HG03469 (cell line): ENCODE results near the gene CCDC86.

Experiments used
- ATAC-seq: cut with Tn5 transposase; IDR thresholded peaks from one replicate; pipeline ENCODE4 v1.9.1; 2021; ENCODE audit warnings: mild to moderate bottlenecking, moderate library complexity, moderate number of reproducible peaks; ENCODE audit not compliant: unreplicated experiment

CCDC86 gene

GRCh38 chr11:60867871-60868681, 26.2 kb downstream of the CCDC86 start:
- no peak for ATAC-seq

GRCh38 chr11:60868682-60869450, 27.0 kb downstream of the CCDC86 start:
- no peak for ATAC-seq

DNA sequence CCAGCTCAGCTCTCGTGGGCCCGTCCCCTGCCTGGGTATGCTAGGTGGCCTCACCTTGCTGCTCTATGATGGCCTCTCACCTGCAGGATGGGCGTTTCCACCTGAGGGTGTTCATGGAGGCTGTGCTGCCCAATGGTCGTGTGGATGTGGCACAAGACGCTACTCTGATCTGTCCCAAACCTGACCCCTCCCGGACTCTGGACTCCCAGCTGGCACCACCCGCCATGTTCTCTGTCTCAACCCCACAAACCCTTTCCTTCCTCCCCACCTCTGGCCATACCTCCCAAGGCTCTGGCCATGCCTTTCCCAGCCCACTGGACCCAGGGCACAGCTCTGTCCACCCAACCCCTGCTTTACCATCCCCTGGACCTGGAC, 27.5 kb downstream of the CCDC86 start:
- no peak for ATAC-seq

GRCh38 chr11:60870276-60870675, 28.4 kb downstream of the CCDC86 start:
- ATAC-seq: no peak

DNA sequence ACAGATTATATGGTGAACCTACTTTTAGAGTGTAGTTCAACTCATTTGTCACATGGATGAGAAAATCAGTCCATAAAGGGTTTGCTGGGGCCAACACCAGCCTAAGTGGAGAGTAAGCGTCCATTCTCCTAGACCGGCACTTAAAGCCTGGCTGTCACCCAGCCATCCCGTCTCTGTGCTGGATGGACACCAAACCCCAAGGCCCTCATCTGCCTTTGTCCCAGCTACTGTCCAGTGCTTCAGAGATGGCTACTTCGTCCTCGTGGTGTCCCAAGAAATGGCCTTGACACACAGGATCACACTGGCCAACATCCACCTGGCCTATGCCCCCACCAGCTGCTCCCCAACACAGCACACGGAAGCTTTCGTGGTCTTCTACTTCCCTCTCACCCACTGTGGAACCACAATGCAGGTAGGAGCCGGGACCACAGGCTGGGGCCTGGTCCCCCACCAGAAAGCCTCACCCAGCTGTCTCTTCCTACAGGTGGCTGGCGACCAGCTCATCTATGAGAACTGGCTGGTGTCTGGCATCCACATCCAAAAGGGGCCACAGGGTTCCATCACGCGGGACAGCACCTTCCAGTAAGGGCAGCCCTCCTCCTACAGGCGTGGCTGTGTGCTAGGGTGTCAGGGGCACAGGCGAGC, 28.9 kb downstream of the CCDC86 start:
- ATAC-seq: no peak

DNA sequence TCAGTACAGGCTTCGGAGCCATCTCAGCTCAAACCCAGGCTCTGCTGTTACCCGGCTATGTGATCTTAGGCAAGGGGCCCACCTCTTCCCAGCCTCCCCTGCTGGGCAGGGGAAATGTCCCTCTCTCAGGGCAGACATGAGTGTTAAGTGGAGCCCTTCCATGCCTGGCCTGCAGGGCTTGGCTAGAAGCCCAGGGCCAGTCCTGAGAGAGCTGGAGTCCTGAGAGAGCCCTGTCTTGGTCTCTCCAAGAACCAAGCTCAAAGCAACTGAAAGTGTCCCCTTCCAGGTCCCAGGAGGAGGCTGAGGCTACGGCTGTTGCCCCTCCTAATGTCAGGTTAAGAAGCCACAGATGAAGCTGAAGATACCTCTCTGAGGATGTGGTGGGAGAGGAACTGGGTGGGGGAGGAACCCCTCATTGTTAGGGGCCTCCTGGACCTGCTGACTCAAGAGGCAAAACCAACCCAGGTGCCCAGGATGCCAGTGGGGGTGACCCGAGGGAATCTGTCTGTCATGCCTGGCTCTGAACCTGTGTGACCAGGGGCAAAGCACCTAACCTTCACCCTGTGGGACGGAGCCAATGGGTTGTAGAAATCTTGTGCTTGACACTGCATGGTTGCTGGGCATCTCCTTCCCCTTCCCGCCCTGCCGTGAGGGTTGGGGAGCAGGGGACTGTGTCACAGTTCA, 29.6 kb downstream of the CCDC86 start:
- ATAC-seq: no peak

DNA sequence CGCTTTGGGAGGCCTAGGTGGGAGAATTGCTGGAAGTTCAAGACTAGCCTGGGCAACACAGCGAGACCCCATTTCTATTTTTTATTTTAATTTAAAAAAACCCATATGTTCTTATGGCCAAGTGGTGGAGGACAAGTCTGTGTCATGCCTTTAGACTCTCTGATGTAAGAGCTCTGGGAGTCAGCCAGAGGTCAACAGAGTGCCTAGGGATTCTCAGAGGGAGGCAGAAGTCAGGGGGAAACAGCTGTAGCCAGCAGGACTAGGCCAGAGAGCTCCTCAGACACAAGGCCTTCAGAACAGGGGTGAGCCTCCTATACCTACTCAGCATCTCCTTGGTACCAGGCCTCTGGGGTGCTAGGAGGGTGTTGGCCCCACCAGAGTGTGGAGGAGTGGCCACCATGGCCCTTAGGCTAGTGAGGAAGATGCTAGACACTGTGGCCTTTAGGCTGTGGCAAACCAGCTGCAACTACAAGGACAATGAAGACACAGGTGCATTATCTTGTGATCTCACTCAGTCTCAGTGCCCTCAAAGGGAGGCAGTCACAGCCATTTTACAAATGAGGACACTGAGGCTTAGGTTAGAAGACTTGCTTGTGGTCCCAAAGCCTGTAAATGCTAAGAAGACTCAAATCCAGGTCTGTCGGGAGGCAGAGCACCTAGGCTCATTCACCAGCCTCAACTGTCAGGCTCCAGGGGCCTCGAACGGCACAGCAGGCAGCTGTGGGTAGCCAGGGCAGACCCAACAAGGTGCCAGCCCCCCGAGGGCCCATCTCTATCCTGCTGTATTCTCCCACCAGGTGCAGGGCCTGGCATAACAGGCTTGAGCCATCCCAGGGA, 30.4 kb downstream of the CCDC86 start:
- ATAC-seq: no peak

GRCh38 chr11:60872961-60873524, 31.1 kb downstream of the CCDC86 start:
- no peak for ATAC-seq

DNA sequence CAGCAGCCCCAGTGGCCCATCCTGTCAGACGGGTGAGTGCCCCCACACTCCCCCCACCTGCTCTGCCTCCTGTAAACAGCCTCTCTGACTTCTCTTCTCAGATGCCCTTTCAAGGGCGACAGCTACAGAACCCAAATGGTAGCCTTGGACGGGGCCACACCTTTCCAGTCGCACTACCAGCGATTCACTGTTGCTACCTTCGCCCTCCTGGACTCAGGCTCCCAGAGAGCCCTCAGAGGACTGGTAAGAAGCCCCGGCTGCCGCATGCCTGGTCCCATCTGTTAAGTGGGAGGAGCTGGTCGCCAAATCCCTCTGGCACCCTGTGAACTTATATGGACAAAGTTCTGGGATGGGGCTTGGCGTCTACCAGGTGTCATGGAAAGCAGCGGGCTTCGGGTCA, 31.6 kb downstream of the CCDC86 start:
- ATAC-seq: no peak

DNA sequence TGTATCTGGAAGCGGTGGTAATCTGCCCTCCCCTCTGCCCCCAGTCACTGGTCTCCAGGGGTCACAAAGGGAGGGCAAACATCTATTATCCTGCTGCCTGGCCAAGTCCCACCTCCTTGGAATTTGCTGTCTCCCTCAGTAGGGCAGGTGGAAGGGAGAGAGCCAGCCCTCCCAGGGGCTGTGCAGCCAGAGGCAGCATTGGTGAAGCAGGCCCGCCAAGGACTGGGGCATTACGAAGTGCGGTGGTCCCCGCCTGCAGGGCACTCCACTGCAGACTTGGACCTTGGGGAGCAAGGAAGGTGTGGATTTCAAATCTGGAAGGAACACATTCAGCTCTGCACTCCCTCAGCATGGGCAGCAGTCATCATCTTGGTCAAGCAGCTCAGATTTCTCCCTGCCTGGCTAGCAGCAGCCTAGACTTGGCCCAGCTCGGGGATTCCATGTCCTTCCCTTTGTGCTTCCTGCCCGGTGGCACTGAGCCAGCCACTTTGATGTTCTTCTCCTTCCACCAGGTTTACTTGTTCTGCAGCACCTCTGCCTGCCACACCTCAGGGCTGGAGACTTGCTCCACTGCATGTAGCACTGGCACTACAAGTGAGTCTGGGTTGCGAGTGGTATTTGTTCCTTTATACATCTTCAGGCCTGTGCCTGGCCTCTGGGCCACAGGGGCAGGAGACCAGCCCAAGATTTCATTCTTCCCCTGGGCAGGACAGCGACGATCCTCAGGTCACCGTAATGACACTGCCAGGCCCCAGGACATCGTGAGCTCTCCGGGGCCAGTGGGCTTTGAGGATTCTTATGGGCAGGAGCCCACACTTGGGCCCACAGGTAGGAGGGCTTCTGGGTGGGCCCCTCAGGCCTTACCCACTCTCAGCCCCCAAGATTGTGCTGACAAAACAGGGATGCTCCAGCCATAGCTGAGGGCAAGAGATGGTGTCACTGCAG, 32.8 kb downstream of the CCDC86 start:
- no peak for ATAC-seq

GRCh38 chr11:60875366-60876167, 33.7 kb downstream of the CCDC86 start:
- ATAC-seq: no peak

DNA sequence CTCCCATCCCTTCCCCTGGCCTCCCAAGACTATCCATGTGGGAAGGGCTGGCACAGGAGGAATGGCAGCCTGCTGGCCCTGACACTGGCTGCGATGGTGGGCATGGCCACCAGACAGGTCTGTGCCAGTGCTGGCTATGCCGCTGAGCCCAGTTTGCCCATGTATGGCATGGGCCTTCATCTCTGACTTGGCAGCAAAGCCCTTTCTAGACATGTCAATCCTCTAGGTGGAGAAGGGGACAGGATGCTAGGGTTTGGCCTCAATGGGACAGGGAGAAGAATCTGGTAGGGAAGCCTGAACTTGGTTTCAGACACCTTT, 34.2 kb downstream of the CCDC86 start:
- no peak for ATAC-seq

DNA sequence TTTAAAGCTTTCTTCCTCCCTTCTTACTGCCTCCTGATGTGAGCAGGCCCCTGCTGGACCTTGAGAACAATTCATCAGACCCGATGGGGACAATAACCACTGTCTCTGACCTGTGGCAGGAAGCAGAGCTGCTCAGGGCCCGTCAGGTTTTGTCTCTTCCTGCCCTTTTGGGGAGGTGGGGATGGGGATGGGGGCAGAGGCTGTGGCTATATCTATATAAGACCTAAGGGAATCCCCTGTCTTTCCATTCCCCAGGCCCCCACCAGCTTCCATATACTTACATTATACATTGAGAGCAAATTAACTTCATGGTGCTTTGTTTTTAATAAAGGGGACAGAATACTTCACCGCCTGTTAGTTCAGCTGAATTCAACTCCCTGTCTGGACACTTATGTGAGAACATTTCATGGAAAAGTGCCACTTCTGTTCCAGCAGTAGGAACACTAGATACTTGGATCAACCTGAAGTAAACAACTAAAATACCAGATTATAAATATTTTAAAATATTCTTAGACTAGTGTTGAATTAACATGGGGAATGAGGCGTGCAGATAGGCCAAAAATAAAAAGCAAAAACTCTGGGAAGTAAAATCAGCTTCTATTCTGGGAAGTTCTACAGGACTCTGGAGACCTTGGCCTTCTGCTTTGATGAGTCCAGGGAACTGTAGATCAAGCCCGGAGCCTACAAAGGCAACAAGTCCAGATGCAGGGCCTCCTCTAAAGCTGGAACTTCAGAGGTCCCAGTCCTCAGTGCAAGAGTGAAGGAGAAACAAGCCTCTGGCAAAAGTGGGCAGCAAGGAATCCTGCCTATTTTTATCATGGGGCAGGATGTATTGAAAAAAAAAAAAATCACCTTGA, 36.6 kb downstream of the CCDC86 start:
- ATAC-seq: no peak

GRCh38 chr11:60879104-60879503, 37.2 kb downstream of the CCDC86 start:
- no peak for ATAC-seq

GRCh38 chr11:60879971-60880588, 38.2 kb downstream of the CCDC86 start:
- ATAC-seq: no peak

- no peak for ATAC-seq
Measured at GRCh38 chr11:60880643-60881282, 38.9 kb downstream of the CCDC86 start.
